Esophagus muscularis mucosa (tissue), 4 donors: ENCODE data around the gene GOT1.

Experiments
- CTCF ChIP-seq, 3 experiments: fragments of 200-600 bp in 2 of 3; fragments of 450-650 bp in 1 of 3; sonication (generic) in 2 of 3; IDR thresholded peaks; one replicate each; pipeline ENCODE4 v1.5.1; 2017 to 2019; ENCODE audit warnings: antibody characterized with exemption in 3 of 3, mild to moderate bottlenecking in 2 of 3, moderate library complexity in 1 of 3
- EP300 ChIP-seq: sonication (generic); formaldehyde crosslinking; IDR thresholded peaks from one replicate; pipeline ENCODE4 v1.6.1; 2017; ENCODE audit warnings: antibody characterized with exemption
- POLR2A ChIP-seq: fragments of 450-650 bp; IDR thresholded peaks from one replicate; pipeline ENCODE4 v1.6.1; 2017; ENCODE audit warnings: antibody characterized with exemption, moderate library complexity, mild to moderate bottlenecking, low read depth
- POLR2AphosphoS5 ChIP-seq, 2 donors: sonication (generic); formaldehyde crosslinking; IDR thresholded peaks; one replicate each; pipeline ENCODE4 v1.6.1; 2017; ENCODE audit warnings: antibody characterized with exemption in 2 of 2

- TF ChIP-seq CTCF (IDR thresholded peaks at IDR 0.05) = no peak
- no peak for TF ChIP-seq POLR2AphosphoS5 (IDR thresholded peaks at IDR 0.05)
- TF ChIP-seq POLR2A = no peak
- TF ChIP-seq EP300 = no peak
These were observed 30.8 kb downstream of the GOT1 start for GRCh38 chr10:99399664-99400063.
